ENCODE measurements around the gene ADCY9.

DNA sequence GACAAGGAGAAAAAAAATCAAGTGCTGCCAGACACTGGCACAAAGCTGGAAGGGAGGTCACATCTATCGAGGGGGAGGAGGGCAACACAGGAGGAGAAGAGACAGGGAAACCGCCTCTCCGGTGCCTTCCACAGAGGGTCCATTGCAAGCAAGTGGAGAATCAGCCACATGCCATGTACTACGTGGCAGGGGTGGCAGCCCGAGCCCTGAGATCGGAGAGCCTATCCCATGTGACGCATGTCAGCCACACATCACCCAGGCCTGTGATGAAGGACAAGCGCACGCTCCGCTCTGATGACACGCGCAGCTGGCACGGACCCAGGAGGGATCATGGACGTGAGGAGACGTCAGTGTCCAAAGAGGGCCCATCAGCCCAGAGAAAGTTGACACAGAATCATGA, 30.1 kb downstream of the ADCY9 start:
- TF ChIP-seq, protein P1, sequence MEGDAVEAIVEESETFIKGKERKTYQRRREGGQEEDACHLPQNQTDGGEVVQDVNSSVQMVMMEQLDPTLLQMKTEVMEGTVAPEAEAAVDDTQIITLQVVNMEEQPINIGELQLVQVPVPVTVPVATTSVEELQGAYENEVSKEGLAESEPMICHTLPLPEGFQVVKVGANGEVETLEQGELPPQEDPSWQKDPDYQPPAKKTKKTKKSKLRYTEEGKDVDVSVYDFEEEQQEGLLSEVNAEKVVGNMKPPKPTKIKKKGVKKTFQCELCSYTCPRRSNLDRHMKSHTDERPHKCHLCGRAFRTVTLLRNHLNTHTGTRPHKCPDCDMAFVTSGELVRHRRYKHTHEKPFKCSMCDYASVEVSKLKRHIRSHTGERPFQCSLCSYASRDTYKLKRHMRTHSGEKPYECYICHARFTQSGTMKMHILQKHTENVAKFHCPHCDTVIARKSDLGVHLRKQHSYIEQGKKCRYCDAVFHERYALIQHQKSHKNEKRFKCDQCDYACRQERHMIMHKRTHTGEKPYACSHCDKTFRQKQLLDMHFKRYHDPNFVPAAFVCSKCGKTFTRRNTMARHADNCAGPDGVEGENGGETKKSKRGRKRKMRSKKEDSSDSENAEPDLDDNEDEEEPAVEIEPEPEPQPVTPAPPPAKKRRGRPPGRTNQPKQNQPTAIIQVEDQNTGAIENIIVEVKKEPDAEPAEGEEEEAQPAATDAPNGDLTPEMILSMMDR (IDR thresholded peaks at IDR 0.05; ENCODE audit: poor library complexity, severe bottlenecking): no peak
- TF ChIP-seq EZH2 (IDR thresholded peaks at IDR 0.05; ENCODE audit: borderline replicate concordance, insufficient read depth, low read length, poor library complexity, severe bottlenecking) (no peak), POLR2AphosphoS5 (IDR thresholded peaks at IDR 0.05) (no peak), EP300 (conservative IDR thresholded peaks at IDR 0.05; ENCODE audit: poor library complexity, severe bottlenecking) (no peak), REST (IDR thresholded peaks at IDR 0.05; ENCODE audit: borderline replicate concordance) (no peak), TAF1 (IDR thresholded peaks at IDR 0.05; ENCODE audit: low read depth) (no peak), RAD21 (conservative IDR thresholded peaks at IDR 0.05) (no peak), MXI1 (conservative IDR thresholded peaks at IDR 0.05; ENCODE audit: poor library complexity, severe bottlenecking) (no peak)

Measured in neural cell (in vitro differentiated cells).